GM19455 (cell line): ENCODE measurements around the gene DMRT2.

Source experiments
- ATAC-seq: cut with Tn5 transposase; IDR thresholded peaks from one replicate; pipeline ENCODE4 v1.9.1; 2021; ENCODE audit not compliant: unreplicated experiment

Gene DMRT2

DNA sequence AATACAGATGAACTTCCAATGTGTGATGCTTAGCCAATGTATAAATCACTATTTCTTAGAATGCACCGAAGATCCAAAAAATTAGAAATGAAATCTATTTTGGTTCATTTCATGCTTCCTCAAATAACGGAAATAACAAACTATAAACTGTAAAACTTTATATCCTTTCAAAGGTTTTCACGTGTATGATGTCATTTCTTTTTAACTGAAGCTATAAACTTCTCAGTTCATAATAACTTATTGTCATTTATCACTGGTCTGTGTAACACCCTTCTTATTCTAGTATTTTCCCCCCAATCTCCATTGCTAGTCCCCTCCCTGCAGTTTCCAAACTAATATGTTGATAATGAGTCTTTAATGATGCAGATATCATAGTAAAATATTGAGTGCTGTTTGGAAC is 36.4 kb downstream of the DMRT2 start:
- no peak for ATAC-seq

DNA sequence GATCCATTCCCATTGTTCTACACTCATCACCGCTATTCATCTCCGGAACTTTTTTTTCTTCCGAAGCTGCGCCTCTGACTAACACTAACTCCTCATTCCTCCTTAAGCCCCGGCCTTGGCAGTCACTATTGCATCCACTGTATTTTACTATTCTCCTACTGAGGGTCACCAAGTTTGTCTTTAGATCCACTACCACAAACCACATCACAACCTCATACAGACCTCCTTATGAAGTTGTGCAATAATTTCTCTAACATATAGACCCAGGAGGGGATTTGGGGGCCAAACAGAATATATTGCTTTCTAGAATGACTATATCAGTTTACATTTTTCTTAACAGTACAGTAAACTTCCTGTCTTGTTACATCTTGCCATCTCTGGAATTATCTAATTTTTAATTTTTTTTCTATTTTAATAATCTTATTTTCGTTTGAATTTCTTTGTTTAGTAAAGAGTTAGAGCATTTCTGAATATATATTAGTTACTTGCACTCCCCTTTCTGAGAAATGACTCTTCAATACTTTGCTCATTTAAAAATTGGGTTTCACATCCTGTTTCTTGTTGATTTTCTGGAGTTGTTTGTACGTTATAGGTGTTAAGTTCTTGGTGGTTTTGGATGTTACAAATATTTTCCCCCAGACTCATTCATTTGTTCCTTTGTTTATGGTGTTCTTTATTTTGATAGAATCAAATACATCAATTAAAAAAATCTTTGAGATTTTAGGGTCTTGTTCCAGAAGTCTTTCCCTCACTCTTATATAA is 37.1 kb downstream of the DMRT2 start:
- no peak for ATAC-seq

DNA sequence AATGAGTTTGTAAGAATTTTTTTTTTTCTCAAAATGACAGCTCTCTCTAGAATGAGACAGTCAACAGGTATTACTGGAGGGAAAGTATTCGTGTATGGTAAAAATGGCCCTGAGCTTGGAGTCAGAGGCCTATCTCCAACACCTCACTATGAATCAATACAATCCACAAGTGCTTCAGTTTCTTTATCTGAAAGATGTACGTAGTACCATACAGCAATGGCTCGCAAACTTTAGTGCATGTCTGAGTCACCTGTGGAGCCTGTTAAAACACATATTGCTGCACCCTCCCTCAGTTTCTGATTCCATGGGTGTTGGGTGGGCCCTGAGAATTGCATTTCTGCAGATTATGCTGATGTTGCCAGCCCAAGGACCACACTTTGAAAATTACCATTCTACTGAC is 44.6 kb downstream of the DMRT2 start:
- no peak for ATAC-seq

DNA sequence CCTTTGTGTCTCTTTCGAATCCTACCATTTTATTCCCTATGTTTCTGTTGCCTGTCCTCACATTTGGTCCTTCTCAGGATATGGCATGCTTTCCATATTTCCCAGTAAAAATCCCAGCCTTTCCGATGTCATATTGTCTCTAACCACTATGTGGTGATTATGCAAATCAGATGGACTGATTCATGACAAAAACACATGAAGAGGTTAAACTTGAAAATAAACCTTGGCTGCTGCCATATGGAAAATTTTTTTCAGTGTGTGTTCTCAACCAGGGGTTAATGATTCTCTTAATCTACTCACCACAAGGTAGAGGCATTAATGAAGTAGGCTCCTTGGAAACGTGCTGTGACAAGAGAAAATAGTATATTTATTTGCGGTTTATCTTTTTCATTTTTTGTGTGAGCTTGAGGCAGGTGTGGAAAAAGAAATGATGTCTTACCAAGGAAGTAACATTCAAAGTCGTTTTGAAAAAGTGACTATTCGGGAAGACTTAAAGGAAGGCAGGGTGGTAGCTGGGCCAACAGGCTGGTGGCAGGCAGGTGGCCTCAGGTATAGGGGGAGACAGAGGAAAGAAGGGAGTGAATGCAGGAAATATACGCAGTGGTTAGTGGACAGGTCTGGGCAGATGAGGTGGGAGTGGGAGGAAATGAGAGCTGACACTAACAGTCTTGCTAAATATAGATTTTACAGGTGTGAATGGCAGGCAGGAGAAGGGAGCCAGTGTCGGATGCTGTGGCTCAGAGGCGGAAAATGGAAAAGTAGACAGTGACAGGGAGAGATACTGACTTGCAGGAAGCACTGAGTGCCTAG is 46.2 kb downstream of the DMRT2 start:
- no peak for ATAC-seq

DNA sequence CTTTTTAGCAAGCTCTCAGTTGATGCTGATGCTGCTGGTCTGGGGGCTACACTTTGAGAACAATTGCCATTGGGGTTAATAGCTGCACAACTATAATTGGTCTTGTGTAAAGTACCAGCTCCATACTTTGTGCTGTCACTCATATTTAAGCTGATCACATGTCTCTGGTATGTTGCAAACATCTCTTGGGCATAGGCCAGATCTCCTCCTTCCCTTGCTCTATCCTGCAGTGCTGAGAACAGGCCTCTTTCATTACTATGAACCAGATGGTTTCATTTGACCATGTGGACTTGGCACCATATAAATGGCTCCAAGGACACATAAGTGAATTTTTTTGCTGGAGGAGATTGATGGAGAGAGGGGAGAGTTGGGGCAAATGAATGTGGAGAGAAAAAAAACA is 48.4 kb downstream of the DMRT2 start:
- ATAC-seq: no peak

DNA sequence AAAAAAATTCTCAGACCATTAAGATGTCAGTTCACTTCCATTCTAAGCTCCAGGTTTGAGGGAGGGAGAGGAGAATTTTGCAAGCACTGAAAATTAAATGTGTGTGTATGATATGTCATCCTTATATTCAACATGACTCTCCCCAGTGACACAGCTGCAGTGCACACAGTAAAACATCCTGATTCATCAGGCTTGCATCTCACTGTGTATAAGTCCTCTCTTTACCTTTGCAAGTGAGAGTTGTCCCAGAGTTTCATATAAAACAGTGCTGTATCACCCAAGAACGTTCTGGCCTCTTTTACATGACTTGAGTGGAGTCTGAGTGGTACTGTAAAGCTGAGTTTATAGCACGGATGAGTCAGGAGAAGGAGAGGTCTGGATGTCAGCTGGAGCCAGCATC is 50.0 kb downstream of the DMRT2 start:
- no peak for ATAC-seq

DNA sequence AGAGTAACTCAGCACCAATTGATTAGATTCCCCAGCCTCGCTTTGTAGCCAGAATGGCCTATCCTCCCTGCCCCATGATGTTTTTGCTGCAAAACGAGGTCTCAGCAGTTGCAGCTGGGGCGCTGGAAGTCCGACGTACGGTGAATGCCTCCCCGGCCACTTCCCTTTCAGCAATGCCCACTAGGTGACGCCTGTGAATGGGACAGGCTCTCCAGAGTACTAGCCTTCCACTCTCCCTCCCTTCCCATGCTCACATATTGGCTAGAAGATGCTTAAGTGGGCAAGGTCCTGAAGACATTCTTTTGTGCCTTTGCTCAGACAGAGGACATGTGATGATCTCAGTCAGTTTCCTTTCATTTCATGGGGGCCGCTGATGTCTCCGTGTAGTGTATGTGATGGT is 50.8 kb downstream of the DMRT2 start:
- no peak for ATAC-seq

DNA sequence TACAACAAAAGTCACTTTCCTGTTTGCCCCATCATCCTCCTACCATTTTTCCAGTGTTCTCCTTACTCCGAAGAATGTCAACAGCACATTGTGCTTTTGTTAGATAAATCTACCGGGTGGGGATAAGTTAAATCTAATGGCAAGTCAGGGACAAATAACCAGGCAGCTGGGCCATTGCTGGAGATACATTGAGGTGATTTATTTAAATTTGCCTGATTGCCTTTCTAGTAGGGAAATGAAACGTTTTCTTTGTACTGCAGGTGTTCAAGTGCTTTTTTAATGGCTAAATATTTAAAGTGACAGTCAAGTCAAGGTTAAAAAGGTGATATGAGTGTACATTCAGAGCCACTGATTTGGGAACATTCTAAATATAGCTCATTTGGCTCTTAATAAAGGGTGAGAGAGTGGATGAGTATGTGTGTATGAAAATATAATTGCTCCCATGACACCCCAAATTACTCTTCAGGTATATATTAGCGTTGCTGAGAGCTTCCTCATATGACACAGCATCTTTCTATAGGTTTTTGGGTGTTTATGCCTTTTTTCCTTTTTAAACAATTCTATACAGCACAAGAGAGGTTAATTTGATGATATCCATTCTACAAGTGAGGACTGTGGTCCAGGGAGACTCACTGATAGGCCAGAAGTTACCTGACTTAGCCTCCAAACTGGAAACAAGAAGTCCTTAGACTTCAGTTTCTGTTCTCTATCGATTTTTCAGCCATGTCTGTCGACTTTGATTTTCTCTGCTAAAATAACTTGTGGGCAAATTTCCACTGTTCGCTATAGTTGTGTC is 51.9 kb downstream of the DMRT2 start:
- ATAC-seq: no peak

DNA sequence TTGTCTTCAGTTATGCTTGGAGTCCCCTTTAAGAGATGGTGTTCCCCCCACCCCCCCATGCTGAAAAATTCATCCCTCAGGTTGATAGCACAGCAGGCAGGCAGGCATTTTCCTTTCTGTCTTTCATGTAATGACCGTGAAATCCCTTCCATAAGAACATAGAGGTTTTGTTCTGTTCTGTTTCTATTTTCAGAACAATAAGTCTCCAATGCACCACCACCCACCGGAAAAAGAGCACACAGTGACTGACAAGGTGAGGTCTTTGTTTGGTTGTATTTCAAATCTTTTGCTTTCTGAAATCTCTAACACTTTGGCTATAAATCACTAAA is 52.4 kb downstream of the DMRT2 start:
- no peak for ATAC-seq
